HUDEP-2 (cell line): Measurements from ENCODE around the gene TNXB.
"Not testable (repeated sequence)": the region's sequence is repeated elsewhere in the genome, so short reads cannot be mapped to it uniquely, and the experiment has no call there.

Source experiments
- DNase-seq, 76 experiments: peaks; one replicate each; lab custom pipeline; 2025; ENCODE audit not compliant: unreplicated experiment in 76 of 76; lab: John Stamatoyannopoulos, UW

TNXB gene

DNA sequence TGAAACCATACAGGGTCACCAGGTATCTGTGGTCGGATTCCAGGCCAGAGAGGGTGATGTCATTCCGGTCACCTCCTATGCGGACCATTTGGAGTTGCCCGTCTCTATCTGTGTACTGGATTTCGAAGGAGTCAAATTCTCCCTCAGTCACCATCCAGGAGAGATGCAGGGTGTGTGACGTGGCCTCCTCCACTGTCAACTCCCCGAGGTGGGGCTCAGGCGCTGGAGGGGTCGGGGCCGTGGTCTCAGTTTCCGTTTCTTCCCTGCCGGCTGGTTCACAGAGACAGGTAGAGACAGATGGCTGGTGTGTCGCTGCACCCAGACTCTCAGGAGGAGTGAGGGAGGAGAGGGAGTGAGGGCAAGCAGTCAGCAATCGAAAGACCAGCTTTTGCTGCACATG is 40.3 kb downstream of the TNXB start:
- no peak for DNase-seq

DNA sequence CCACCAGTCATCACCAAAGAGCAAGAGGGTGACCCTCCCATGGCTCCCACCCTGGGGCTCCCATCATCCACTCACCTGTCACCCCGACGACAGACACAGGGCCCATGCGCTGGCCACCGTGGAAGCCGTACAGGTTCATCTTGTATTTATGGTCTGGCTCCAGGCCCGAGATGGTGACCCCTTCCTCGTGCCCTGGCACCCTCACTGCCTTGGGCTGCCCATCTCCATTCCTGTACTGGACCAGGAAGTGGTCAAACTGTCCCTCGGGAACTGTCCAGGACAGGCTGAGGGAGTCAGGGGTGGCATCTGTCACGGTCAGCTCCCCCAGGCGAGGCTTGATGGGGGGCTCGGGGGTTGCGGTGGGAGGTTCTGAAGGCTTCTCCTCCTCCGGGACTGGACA is 40.8 kb downstream of the TNXB start:
- DNase-seq, result not testable (repeated sequence)

DNA sequence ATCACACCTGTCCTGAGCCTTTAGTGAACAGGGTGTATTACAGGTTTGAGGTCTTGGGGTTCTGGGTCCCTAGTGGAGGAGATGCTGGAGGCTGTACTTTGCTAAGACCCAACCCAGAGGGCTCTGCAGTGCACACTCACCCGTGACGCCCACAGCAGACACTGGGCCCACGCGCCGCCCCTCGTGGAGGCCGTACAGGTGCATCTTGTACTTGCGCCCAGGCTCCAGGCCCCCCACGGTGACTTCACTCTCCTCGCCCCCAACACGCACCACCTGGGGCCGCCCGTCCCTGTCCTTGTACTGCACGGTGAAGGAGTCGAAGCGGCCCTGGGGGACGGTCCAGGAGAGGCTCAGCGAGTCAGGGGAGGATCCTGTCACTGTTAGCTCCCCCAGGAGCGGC is 41.6 kb downstream of the TNXB start:
- not testable (repeated sequence) for DNase-seq

DNA sequence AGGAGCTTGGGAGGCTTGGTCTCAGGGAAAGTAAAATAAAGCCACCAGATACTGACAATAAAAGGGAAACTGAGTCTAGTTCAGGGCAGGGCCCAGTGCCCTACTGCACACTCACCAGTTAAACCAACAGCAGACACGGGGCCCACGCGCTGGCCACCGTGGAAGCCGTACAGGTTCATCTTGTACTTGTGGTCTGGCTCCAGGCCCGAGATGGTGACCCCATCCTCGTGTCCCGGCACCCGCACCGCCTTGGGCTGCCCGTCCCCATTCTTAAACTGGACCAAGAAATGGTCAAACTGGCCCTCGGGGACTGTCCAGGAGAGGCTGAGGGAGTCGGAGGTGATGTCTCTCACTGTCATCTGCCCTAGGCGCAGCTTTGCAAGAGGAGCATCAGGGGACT is 44.4 kb downstream of the TNXB start:
- no peak for DNase-seq

DNA sequence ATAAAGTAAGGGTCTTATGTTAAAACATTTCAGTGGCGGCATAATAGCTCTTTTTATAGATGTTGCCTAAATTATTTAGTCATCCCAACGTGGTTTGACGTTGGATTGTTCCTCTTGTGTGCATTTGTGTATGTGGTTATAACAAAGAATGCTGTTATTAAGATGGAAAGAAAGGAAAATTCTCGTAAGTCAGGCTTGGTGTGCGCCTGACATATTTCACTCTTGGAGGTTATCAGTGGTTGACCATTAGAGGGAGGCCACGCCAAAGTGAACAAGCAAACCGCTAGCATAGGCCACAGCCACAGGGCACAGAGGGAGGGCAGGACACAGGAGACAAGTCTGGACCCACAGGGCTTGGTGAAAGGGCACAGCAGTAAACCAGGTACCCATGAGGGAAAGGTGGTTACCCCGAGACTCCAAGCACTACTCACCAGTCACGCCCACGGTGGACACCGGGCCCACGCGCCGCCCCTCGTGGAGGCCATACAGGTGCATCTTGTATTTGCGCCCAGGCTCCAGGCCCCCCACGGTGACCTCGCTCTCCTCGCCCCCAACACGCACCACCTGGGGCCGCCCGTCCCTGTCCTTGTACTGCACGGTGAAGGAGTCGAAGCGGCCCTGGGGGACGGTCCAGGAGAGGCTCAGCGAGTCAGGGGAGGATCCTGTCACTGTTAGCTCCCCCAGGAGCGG is 48.0 kb downstream of the TNXB start:
- DNase-seq, result no peak

DNA sequence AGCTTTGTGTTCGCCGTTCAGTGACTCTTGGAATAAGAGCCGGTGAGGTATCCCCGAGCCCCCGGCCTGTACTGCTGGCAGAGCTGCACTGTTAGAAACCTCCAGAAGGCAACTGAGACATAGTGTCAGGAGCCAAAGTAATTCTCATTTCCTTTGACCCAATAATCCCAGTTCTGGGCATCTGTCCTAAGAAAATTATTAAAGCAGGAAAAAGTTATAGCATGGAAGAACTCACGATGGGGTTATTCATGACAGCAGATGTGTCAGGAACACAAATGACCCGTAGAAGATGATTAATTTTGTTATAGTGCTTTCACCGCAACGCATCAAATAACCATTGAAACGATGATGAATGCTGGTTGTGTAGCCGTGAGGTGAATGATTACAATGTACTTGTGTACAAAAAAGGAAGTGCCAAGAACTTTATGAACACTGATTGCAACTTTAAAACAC is 50.6 kb downstream of the TNXB start:
- no peak for DNase-seq

DNA sequence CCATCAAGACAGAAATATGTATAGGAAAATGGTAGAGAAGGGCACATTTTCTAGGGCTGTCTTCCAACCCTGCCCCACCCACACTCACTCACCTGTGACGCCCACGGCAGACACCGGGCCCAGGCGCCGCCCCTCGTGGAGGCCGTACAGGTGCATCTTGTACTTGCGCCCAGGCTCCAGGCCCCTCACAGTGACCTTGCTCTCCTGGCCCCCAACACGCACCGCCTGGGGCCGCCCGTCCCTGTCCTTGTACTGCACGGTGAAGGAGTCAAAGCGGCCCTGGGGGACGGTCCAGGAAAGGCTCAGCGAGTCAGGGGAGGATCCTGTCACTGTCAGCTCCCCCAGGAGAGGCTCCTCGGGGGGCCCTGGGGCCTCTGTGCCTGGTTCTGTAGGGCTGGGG is 51.2 kb downstream of the TNXB start:
- no peak for DNase-seq

DNA sequence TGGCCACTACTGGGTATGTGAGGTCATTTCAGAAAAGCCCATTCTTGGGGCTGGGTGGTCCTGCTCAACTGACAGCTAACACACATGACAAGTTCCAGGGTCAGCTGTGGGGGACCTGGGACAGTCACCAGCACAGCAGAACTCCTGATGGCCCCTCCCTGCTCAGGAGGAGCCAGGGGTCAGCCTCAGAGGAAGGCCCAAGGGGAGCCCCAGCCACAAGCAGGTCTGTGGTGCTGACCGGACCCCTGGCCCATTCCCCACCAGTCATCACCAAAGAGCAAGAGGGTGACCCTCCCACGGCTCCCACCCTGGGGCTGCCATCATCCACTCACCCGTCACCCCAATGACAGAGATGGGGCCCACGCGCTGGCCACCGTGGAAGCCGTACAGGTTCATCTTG is 52.9 kb downstream of the TNXB start:
- DNase-seq, result no peak

DNA sequence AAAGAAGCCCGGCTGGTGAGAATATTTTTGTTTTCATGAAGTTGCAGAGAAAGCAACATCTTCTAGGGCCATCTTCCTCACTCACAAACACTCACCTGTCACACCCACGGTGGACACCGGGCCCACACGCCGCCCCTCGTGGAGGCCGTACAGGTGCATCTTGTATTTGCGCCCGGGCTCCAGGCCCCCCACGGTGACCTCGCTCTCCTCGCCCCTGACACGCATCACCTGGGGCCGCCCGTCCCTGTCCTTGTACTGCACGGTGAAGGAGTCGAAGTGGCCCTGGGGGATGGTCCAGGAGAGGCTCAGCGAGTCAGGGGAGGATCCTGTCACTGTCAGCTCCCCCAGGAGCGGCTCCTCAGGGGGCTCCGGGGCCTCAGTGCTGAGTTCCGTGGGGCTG is 53.4 kb downstream of the TNXB start:
- not testable (repeated sequence) for DNase-seq

DNA sequence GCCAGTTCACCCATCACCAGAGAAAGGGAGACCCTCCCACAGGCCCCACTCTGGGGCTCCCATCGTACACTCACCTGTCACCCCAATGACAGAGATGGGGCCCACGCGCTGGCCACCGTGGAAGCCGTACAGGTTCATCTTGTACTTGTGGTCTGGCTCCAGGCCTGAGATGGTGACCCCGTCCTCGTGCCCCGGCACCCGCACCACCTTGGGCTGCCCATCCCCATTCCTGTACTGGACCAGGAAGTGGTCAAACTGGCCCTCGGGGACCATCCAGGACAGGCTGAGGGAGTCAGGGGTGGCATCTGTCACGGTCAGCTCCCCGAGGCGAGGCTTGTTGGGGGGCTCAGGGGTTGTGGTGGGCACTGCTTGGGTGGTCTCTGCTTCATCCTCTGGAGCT is 55.8 kb downstream of the TNXB start:
- not testable (repeated sequence) for DNase-seq

DNA sequence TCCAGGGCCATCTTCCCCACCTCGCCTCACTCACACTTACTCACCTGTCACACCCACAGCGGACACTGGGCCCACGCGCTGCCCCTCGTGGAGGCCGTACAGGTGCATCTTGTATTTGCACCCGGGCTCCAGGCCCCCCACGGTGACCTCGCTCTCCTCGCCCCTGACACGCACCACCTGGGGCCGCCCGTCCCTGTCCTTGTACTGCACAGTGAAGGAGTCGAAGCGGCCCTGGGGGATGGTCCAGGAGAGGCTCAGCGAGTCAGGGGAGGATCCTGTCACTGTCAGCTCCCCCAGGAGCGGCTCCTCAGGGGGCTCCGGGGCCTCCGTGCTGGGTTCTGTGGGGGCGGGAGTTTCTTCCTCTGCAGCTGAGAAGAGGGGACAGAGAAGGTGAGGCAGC is 56.5 kb downstream of the TNXB start:
- DNase-seq, result not testable (repeated sequence)

DNA sequence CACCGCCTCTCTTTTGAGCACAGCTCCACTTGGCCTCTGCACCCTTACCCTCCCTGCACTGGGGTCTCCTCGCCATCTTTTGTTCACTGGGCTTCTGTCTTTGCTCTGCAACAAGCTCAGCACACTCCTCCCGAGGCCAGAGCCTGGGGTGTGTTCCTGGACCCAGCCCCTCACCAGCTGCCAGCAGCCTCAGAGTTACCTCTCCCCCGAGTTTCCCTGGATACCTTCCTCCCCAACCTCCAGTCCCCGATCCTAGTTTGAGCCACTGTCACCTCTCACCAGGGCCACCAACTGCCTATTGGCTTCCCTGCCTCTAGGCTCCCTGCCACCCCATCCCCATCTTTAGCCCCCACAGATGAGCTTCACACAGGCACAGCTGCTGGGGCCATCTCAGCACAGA is 58.6 kb downstream of the TNXB start:
- DNase-seq, result no peak

DNA sequence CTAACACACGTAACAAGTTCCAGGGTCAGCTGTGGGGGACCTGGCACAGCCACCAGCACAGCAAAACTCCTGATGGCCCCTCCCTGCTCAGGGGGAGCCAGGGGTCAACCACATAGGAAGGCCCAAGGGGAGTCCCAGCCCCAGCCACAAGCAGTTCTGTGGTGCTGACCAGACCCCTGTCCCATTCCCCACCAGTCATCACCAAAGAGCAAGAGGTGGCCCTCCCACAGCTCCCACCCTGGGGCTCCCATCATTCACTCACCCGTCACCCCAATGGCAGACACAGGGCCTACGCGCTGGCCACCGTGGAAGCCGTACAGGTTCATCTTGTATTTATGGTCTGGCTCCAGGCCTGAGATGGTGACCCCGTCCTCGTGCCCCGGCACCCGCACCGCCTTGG is 59.4 kb downstream of the TNXB start:
- not testable (repeated sequence) for DNase-seq

DNA sequence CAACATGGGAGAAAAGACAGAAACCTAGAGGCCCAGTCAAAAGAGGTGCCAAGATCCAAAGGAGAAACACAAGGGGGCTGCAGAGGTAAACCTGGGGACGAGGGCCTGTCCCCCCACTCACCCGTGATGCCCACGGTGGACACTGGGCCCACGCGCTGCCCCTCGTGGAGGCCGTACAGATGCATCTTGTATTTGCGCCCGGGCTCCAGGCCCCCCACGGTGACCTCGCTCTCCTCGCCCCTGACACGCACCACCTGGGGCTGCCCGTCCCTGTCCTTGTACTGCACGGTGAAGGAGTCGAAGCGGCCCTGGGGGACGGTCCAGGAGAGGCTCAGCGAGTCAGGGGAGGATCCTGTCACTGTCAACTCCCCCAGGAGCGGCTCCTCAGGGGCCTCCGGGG is 60.0 kb downstream of the TNXB start:
- not testable (repeated sequence) for DNase-seq

DNA sequence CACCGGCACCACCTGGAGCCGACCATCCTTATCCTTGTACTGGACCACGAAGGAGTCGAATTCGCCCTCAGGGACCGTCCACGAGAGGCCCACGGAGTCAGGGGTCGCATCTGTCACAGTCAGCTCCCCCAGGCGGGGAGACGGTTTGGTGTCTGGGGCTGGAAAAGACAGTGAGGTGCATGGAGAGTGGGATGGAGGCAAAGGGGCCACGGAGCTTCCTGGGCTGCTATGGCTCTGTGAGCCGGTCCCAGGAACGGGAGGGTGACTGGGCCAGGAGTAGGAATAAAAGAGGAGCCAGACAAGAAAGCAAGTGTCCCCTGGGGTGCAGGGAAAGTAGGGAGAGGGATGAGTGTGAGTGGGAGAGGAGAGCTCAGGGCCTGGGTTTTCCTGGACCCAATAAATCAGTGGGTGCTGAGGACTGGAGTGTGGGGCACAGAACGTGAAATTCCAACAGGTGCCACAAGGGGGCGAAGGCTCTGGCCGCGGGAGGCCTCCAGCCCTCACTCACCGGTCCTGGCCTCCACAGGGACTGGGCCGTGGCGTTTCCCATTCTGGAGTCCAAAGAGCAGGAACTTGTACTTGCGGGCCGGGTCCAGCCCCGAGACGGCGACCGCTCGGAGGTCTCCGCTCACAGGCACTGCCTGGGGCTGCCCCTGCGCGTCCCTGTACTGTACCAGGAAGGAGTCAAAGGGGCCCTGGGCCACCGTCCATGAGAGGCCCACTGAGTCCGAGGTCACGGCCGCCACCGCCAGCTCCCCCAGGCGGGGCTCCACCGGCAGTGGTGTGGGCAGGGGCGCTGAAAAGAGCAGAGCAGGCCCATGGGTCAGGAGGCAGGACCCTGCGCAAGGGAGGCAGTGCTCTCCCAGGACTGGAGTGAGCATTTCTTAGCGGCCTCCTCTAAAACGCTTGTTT is 61.0 kb downstream of the TNXB start:
- DNase-seq, result peak in 60 of 76 experiments; percentile 6 to 91 (median 51)

DNA sequence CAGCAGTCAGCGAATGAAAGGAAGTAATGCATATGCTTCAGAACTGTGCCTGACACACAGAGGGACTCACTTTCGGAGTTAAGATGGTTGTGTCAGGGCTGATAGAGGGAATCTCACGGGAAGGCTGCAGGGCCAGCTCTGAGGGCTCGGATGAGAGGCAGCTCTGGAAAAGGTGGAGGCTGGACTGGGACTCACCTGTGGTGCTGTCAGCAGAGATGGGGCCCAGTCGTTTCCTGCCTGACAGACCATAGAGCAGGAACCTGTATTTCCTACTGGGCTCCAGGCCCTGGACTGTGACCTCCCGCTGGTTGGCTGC is 61.6 kb downstream of the TNXB start:
- no peak for DNase-seq

DNA sequence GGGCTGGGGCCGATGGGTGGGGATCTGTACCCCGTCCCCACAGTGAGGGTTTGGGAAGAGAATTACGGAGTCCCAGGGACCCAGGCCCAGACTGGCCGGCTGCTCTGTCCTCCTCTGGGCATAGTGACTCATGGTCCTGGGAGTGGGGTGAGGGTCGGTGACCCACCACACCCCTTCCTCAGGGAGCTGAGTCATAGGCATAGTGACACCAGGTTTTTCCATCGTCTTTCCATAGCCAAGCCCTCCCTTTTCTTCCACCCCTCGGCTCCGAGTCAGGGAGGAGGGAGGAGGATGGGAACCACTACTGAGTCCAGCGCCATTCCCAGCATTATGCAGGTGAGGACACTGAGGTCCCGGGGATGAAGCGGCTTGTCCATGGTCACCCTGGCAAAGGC is 62.1 kb downstream of the TNXB start:
- no peak for DNase-seq

DNA sequence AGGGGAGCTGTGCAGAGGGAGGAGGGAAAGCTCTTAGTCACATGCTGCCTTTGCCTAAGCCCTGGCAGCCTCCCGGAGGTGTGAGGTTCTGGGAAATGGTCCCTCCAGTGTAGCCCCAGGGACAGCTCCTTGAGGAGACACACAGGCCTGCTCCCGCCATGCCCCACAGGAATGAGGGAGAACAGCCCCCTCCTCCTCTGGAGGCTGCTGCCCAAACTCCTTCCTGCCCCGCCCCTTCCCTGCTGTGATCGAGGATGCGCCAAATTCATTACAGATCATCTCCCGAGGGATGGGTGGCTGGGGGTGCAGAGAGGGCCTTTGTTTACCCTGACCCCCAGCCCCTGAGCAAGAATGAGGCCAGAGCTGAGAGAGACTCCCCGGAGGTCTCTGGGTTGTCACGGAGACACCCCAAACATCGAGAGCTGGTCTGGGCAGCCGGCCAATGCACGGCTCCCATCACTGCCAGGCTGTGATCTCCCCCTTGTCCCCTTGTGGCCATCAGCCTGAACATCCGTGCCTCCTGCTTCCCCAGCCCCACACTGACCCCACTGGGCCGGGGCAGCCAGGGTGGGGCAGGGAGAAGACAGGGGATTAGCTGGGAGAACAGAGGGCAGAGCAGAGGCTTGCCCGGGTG is 62.6 kb downstream of the TNXB start:
- DNase-seq, result no peak

DNA sequence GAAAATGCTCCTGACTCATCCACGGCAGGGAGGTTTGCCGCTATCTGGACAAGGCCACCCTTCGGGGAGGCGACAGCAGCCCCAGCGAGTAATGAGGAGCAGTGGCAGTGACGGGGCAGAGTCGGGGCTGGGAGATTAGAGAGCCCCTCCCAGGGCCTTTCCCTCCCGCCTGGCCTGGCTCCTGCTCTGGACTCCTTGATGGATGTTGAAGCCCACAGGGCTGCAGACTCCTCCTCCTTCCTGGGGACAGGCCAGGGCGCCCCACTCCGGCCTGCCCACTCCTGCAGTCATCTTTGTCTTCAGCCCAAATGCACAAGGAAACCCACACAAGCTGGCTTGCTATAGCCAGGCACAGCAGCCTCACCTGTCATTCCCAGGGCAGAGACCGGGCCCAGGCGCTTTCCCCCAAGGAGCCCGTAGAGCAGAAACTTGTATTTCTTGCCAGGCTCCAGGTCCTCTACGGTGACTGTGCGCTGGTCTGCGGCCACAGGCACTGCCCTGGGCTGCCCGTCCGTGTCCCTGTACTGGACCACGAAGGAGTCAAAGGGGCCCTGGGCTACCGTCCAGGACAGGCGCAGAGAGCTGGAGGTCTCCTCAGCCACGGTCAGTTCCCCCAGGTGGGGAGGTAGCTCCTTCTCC is 63.2 kb downstream of the TNXB start:
- peak in 4 of 76 experiments; percentile 12 to 33 (median 25) for DNase-seq

DNA sequence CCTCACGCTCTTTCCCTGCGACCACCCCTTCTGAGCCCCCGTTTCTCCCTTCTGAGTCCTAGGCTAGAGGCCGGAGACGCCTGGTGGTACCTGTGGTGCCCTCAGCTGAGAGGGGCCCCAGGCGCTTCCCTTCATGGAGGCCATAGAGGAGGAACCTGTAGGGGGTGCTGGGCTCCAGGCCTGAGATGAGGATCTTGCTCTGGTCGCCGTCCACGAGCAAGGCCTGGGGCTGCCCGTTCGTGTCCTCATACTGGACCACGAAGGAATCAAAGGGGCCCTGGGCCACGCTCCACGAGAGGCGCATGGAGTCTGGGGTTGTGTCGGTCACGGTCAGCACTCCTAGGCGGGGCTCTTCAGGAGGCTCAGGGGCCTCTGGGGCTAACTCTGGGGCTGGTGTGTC is 64.2 kb downstream of the TNXB start:
- DNase-seq, result not testable (repeated sequence)
